OCI-LY7 (cell line): Measurements from ENCODE around the gene PRKCI. TPM values are rescaled to one million over a fixed set of nuclear protein-coding genes. Genes with fewer than 3 reads are reported as not detected.
A peak's percentile ranks its signal among the peaks of the same experiment; 100 is the strongest.

Experiments
- BruUV-seq: library from RNA; stranded (reverse); fragments of 400-500 nt; replicated peaks from 2 replicates; lab custom pipeline; 2021; lab: Mats Ljungman, UMichigan
- CTCF ChIA-PET: fragments of 300-600 bp; sonication (Branson Sonifier 250); formaldehyde crosslinking; loops from one replicate; lab custom pipeline; 2022; ENCODE audit warnings: antibody characterized with exemption; ENCODE audit not compliant: unreplicated experiment; lab: Charles Lee
- POLR2A ChIA-PET: fragments of 300-600 bp; sonication (Branson Sonifier 250); formaldehyde crosslinking; loops from one replicate; lab custom pipeline; 2022; ENCODE audit warnings: antibody characterized with exemption; lab: Charles Lee
- DNase-seq: peaks from one replicate; pipeline ENCODE4 v3.0.0-alpha.2; 2015; ENCODE audit warnings: low spot score
- H2AFZ ChIP-seq: fragments of 200-600 bp; sonication (generic), shearing (Covaris generic); 2 replicates; pipeline ENCODE4 v1.6.1; 2014; ENCODE audit warnings: mild to moderate bottlenecking, antibody characterized with exemption, low read length, moderate library complexity
- H3K27ac ChIP-seq: fragments of 200-600 bp; sonication (generic); 2 replicates; pipeline ENCODE4 v1.5.1; 2014; ENCODE audit warnings: mixed run types, low read depth, mild to moderate bottlenecking, moderate library complexity, low read length, inconsistent platforms; ENCODE audit not compliant: poor library complexity, severe bottlenecking
- H3K36me3 ChIP-seq: fragments of 200-600 bp; sonication (generic); 2 replicates; pipeline ENCODE4 v1.6.1; 2014; ENCODE audit warnings: mild to moderate bottlenecking, antibody characterized with exemption, low read length, moderate library complexity, mixed read lengths; ENCODE audit not compliant: insufficient read depth
- H3K4me1 ChIP-seq: fragments of 200-600 bp; sonication (generic); 2 replicates; pipeline ENCODE4 v1.5.1; 2014; ENCODE audit warnings: mild to moderate bottlenecking, low read length; ENCODE audit not compliant: insufficient read depth, poor library complexity, severe bottlenecking
- H3K4me2 ChIP-seq: fragments of 200-600 bp; sonication (generic); 2 replicates; pipeline ENCODE4 v1.6.1; 2014; ENCODE audit warnings: mild to moderate bottlenecking, low read length
- H3K4me3 ChIP-seq: fragments of 200-600 bp; sonication (generic); 2 replicates; pipeline ENCODE4 v1.5.1; 2014; ENCODE audit warnings: mild to moderate bottlenecking, low read depth, low read length; ENCODE audit not compliant: poor library complexity, severe bottlenecking
- H3K79me2 ChIP-seq: fragments of 200-600 bp; sonication (generic); 2 replicates; pipeline ENCODE4 v1.6.1; 2016; ENCODE audit warnings: low read depth, mild to moderate bottlenecking, low read length, moderate library complexity, mixed read lengths; ENCODE audit not compliant: insufficient read depth
- H3K9me2 ChIP-seq: fragments of 200-600 bp; sonication (generic); 2 replicates; pipeline ENCODE4 v1.6.1; 2016; ENCODE audit warnings: mild to moderate bottlenecking, low read length, mixed read lengths; ENCODE audit not compliant: insufficient read depth
- H3K9me3 ChIP-seq: fragments of 200-600 bp; sonication (generic); 2 replicates; pipeline ENCODE4 v1.6.1; 2014; ENCODE audit warnings: mild to moderate bottlenecking, mixed run types, low read length, mixed read lengths
- H4K20me1 ChIP-seq: fragments of 200-600 bp; sonication (generic); 2 replicates; pipeline ENCODE4 v1.6.1; 2014; ENCODE audit warnings: mild to moderate bottlenecking, antibody characterized with exemption, low read length, moderate library complexity, mixed read lengths; ENCODE audit not compliant: insufficient read depth
- EZH2phosphoT487 ChIP-seq: fragments of 200-600 bp; sonication (generic); IDR thresholded peaks from 2 replicates; pipeline ENCODE4 v1.6.1; 2018; ENCODE audit warnings: low read depth, borderline replicate concordance, mild to moderate bottlenecking, mixed run types, antibody characterized with exemption, low read length, moderate library complexity, mixed read lengths
- intact Hi-C: fragments of 100-400 bp; cut with micrococcal nuclease; formaldehyde crosslinking; loops from one replicate; pipeline ENCODE4 v1.10.0; 2022; ENCODE audit not compliant: unreplicated experiment
- small RNA-seq: library from RNA; depleted of rRNA; stranded (forward); fragments of <200 nt; gene quantifications from one replicate; pipeline ENCODE3, GENCODE V24; 2014
- total RNA-seq, 2 experiments: library from RNA; depleted of rRNA in 1 of 2; stranded (reverse); fragments of >200 nt in 1 of 2; shearing (Covaris generic) in 1 of 2; gene quantifications; 2 replicates each; pipeline ENCODE4 v1.2.3, GENCODE V29; 2014 to 2022
- TF ChIP-seq, protein P1 (sequence below): fragments of 200-600 bp; sonication (generic); conservative IDR thresholded peaks from 2 replicates; pipeline ENCODE4 v1.5.1; 2014; ENCODE audit warnings: mild to moderate bottlenecking, antibody characterized with exemption, low read length, moderate library complexity, mixed read lengths

PRKCI gene
- total RNA-seq, 2 experiments from 2014 or later = 27.6 to 36.2 TPM

DNA sequence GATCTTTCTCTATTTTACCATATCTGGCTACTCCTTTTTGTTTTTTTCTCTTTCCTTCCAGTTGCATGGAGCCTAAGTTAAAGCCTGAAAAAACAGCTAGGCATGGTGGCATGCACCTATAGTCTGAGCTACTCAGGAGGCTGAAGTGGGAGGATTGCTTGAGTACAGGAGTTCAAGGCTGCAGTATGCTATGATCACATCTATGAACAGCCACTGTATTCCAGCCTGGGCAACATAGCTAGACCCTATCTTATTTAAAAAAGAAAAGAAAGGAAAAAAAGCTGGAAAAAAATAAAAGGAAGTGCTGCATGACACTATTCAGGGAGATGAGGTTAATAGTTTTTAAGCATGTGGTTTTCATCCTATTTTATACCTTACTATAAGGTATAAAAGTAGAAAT, 131.3 kb downstream of the PRKCI start:
- Histone ChIP-seq H3K4me3 (no peak overlapping the region), H4K20me1 (peaks cover under 1% of the 10 kb centered on the region; the same call in 1 of the 2 replicates), H3K27ac (peak overlapping the region; percentile 25), H3K36me3 (peaks cover 1% of the 10 kb centered on the region; the same call in 1 of the 2 replicates), H3K9me2 (no peaks in the 10 kb centered on the region), H3K9me3 (no peaks in the 10 kb centered on the region), H3K79me2 (peaks cover 5% of the 10 kb centered on the region), H3K4me2 (peak overlapping the region; percentile 49), H2AFZ (peak overlapping the region; percentile 85; the same call in 1 of the 2 replicates), H3K4me1 (peaks cover 66% of the 10 kb centered on the region)
- POLR2A ChIA-PET = interaction anchor here (0.5 to 2.2 kb wide), 10 partner anchors 10 to 580 kb away, joined by 3 to 17 read pairs (median 3); partner anchors contain the start of gene MYNN
- no peak for DNase-seq
- CTCF ChIA-PET = no interaction called here
- TF ChIP-seq EZH2phosphoT487 = no peak
- TF ChIP-seq, protein P1, sequence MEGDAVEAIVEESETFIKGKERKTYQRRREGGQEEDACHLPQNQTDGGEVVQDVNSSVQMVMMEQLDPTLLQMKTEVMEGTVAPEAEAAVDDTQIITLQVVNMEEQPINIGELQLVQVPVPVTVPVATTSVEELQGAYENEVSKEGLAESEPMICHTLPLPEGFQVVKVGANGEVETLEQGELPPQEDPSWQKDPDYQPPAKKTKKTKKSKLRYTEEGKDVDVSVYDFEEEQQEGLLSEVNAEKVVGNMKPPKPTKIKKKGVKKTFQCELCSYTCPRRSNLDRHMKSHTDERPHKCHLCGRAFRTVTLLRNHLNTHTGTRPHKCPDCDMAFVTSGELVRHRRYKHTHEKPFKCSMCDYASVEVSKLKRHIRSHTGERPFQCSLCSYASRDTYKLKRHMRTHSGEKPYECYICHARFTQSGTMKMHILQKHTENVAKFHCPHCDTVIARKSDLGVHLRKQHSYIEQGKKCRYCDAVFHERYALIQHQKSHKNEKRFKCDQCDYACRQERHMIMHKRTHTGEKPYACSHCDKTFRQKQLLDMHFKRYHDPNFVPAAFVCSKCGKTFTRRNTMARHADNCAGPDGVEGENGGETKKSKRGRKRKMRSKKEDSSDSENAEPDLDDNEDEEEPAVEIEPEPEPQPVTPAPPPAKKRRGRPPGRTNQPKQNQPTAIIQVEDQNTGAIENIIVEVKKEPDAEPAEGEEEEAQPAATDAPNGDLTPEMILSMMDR = no peak
- intact Hi-C loops = no loop called here
- BruUV-seq = no TSS peak

DNA sequence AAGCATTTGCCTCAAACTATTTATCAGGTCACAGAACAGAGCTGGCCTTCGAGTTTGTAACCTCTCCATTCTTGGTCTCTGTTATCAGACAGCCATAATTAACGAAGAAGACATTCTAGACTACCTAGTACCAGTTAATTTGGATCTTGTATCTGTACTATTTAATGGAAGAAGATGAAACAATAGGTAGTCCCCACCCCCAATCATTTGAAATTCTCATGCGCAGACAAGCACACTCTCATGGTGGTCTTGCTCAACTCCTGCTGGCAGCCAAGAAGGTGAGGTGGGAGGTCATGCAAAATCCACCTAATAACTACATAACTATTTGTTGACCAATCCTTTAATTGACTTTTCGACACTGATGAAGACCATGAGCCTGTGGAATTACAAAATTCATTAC, 132.5 kb downstream of the PRKCI start:
- Histone ChIP-seq H3K4me2 (peak overlapping the region; percentile 94), H3K9me2 (no peaks in the 10 kb centered on the region), H3K27ac (peak overlapping the region; percentile 94), H3K4me3 (peak overlapping the region; percentile 67), H2AFZ (peak overlapping the region; percentile 85; the same call in 1 of the 2 replicates), H3K4me1 (peaks cover 56% of the 10 kb centered on the region), H4K20me1 (peaks cover 7% of the 10 kb centered on the region; the same call in 1 of the 2 replicates), H3K9me3 (no peaks in the 10 kb centered on the region), H3K36me3 (peaks cover 12% of the 10 kb centered on the region), H3K79me2 (peaks cover 18% of the 10 kb centered on the region)
- no peak for TF ChIP-seq EZH2phosphoT487
- TF ChIP-seq, protein P1 = no peak
- DNase-seq = no peak
- BruUV-seq = no TSS peak
- intact Hi-C loops = loop anchor here (5.0 kb wide), 3 partner anchors 132 to 513 kb away; partner anchors contain the start of gene PRKCI
- CTCF ChIA-PET = no interaction called here
- POLR2A ChIA-PET = interaction anchor here (1.4 kb wide), 1 partner anchor 37 kb away, joined by 4 read pairs; no protein-coding TSS in a partner anchor

Small RNA genes lying within 50 kb of the gene (small RNA-seq; reads per million reads assigned to genes)
- gene RF00019 = not detected

Other genes starting within 250 kb of the PRKCI start
- 90.5 and 108 TPM in 2 replicates for gene GPR160, start 184.4 kb upstream of the PRKCI start, total RNA-seq (2014; rRNA removed; shearing (Covaris generic))
- gene GPR160, start 184.4 kb upstream of the PRKCI start, total RNA-seq (2022) = 115 and 117 TPM in 2 replicates
- 36.1 and 40.6 TPM in 2 replicates for gene PHC3, start 40.7 kb upstream of the PRKCI start, total RNA-seq (2014; rRNA removed; shearing (Covaris generic))
- 89.7 and 104 TPM in 2 replicates for gene PHC3, start 40.7 kb upstream of the PRKCI start, total RNA-seq (2022)
- 60.9 and 82.6 TPM in 2 replicates for gene SKIL, start 135.3 kb downstream of the PRKCI start, total RNA-seq (2014; rRNA removed; shearing (Covaris generic))
- 86.3 and 94.5 TPM in 2 replicates for gene SKIL, start 135.3 kb downstream of the PRKCI start, total RNA-seq (2022)
- gene CLDN11, start 196.4 kb downstream of the PRKCI start, total RNA-seq (2014; rRNA removed; shearing (Covaris generic)) = 0.32 and 1.0 TPM in 2 replicates
- 0.33 and 0.34 TPM in 2 replicates for gene CLDN11, start 196.4 kb downstream of the PRKCI start, total RNA-seq (2022)